GM12872 (cell line): ENCODE data around the gene MTERF4.

Experiments used
- CTCF ChIP-seq: IDR thresholded peaks from 3 replicates; pipeline ENCODE4 v1.5.1; 2011; ENCODE audit warnings: low read depth, mild to moderate bottlenecking, low read length, moderate library complexity; ENCODE audit not compliant: insufficient read depth

Gene MTERF4

DNA sequence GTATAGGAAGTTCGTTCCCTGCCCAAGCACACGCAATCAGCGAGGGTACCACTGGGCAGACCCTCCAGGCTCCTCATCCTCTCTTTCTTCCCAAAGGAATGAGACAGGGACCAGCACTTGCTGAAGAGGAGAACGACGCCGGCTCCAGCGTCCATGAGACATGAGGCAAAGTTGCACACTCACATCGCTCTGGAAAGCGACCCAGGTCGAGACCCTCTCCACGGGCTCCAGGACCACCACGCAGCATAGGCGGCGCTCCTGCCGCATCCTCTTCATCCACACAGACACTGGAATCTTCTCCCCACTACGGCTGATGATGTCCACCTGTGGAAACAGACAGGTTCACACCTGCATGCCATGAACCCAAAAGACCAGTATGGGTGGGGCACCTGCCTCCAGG is 36.4 kb upstream of the MTERF4 start:
- TF ChIP-seq CTCF: no peak

GRCh38 chr2:241137276-241138190 is 35.4 kb upstream of the MTERF4 start:
- TF ChIP-seq CTCF: no peak

GRCh38 chr2:241136661-241137260 is 34.7 kb upstream of the MTERF4 start:
- no peak for TF ChIP-seq CTCF

DNA sequence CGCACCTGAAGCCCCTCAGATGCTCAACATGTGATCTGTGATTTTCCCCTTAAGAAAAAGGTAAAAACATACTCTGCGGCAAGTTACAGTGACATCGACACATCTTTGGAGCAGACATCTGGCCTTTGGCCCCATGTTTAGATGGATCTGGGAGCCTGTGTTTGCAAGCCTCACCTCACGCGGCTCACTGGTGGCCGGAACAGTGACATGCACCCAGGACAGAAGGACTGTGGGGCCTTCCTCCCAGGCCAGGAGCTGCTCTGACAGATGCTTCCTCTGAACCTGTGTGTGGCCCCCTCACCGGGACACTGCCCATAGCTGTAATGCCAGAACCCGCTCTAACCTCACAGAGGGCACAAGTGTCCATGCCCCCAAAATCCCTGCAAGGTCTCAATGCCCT is 34.1 kb upstream of the MTERF4 start:
- TF ChIP-seq CTCF: no peak

GRCh38 chr2:241135737-241136136 is 33.6 kb upstream of the MTERF4 start:
- no peak for TF ChIP-seq CTCF

DNA sequence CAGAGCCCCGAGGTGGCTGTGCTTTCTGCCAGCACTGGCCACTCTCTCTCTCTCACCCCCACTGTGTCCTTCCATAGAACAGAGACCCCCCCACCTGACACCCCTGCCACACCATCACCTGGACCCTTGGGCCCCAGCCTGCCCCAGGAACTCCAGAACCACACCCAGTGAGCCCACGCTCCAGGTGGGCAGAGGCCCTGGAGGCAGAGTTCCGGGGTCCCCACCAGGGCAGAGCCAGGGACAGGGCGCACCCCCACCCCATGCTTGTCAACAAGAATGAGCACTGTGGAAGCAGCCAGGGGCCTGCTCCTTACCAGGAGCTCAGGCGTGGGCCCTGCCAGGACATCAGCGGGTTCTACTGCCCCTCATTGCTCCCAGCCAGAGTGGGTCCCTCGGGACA is 32.6 kb upstream of the MTERF4 start:
- TF ChIP-seq CTCF: no peak

DNA sequence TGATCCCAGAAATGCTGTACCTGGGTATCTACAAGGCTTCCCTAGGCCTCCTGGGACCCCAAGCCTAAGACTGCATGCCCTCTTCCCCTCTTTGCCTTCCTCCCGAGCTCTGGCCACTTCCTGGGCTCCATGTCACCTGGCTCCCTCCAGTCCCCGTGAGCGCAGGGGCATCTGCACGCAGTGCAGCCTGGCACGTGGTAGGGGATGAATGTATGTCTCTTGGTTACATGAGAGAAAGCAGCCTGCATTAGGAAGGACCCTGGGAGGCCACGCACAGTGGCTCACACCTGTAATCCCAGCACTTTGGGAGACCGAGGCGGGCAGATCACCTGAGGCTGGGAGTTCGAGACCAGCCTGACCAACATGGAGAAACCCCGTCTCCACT is 31.3 kb upstream of the MTERF4 start:
- TF ChIP-seq CTCF: no peak
